HepG2 (cell line): ENCODE data around the gene PRKN.

Experiments
- HNF4A ChIP-seq: sonication (generic); formaldehyde crosslinking; IDR thresholded peaks from 2 replicates; pipeline ENCODE4 v1.4.0; 2020; ENCODE audit warnings: missing genetic modification reagents
- POLR2AphosphoS5 ChIP-seq: IDR thresholded peaks from 2 replicates; pipeline ENCODE4 v1.6.1; 2012; ENCODE audit warnings: low read depth, low read length
- TCF12 ChIP-seq, 2 experiments: fragments of 450-650 bp in 1 of 2; sonication (generic) in 1 of 2; formaldehyde crosslinking in 1 of 2; IDR thresholded peaks; 2 replicates each; pipeline versions ENCODE4 v1.6.1 to v1.8.0; 2017 to 2022; ENCODE audit warnings: antibody characterized with exemption in 1 of 2, mild to moderate bottlenecking in 1 of 2, missing genetic modification reagents in 1 of 2, moderate library complexity in 1 of 2
- TCF7L2 ChIP-seq: IDR thresholded peaks from 2 replicates; pipeline ENCODE4 v1.6.1; 2011; ENCODE audit warnings: mild to moderate bottlenecking, low read depth, low read length, moderate library complexity
- ZNF3 ChIP-seq: IDR thresholded peaks from 2 replicates; pipeline ENCODE4 v1.7.0; 2017; ENCODE audit warnings: inconsistent platforms
- TF ChIP-seq, protein P1 (sequence below): IDR thresholded peaks from 2 replicates; pipeline ENCODE4 v1.6.1; 2016; ENCODE audit warnings: low read depth, borderline replicate concordance
- TF ChIP-seq, protein P2 (sequence below): sonication (generic); formaldehyde crosslinking; IDR thresholded peaks from 2 replicates; pipeline ENCODE4 v1.4.0; 2020; ENCODE audit warnings: missing genetic modification reagents

DNA sequence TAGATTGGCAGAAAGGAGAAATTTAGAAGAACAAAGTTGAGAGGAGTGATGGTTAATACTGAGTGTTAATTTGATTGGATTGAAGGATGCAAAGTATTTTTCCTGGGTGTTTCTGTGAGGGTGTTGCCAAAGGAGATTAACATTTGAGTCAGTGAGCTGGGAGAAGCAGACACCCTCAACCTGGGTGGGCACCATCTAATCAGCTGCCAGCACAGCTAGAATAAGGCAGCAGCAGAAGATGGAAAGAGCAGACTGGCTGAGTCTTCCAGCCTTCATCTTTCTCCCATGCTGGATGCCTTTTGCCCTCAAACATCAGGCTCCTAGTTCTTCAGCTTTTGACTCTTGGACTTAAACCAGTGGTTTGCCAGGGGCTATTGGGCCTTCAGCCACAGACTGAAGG lies 1016.1 kb downstream of the PRKN start:
- TF ChIP-seq, protein P1, sequence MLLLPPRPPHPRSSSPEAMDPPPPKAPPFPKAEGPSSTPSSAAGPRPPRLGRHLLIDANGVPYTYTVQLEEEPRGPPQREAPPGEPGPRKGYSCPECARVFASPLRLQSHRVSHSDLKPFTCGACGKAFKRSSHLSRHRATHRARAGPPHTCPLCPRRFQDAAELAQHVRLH (CRISPR knock-in tag), result no peak
- no peak for TF ChIP-seq POLR2AphosphoS5
- TF ChIP-seq, protein P2, sequence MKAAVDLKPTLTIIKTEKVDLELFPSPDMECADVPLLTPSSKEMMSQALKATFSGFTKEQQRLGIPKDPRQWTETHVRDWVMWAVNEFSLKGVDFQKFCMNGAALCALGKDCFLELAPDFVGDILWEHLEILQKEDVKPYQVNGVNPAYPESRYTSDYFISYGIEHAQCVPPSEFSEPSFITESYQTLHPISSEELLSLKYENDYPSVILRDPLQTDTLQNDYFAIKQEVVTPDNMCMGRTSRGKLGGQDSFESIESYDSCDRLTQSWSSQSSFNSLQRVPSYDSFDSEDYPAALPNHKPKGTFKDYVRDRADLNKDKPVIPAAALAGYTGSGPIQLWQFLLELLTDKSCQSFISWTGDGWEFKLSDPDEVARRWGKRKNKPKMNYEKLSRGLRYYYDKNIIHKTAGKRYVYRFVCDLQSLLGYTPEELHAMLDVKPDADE (CRISPR knock-in tag), result no peak
- TF ChIP-seq HNF4A (CRISPR knock-in tag), result no peak
- no peak for TF ChIP-seq ZNF3 (CRISPR knock-in tag)
- no peak for TF ChIP-seq TCF7L2
- no peak for TF ChIP-seq TCF12 (IDR thresholded peaks at IDR 0.05)
- no peak for TF ChIP-seq TCF12 (CRISPR knock-in tag; IDR thresholded peaks at IDR 0.05)
